HL-60 (cell line): ENCODE data around the gene TBCK.

Experiments used
- POLR2AphosphoS5 ChIP-seq: IDR thresholded peaks from 2 replicates; pipeline ENCODE4 v1.6.1; 2012; ENCODE audit warnings: low read depth
- SPI1 ChIP-seq: IDR thresholded peaks from 2 replicates; pipeline ENCODE4 v1.6.1; 2012; ENCODE audit warnings: low read depth, mild to moderate bottlenecking, borderline replicate concordance
- TF ChIP-seq, protein P1 (sequence below): IDR thresholded peaks from 2 replicates; pipeline ENCODE4 v1.6.1; 2012; ENCODE audit warnings: low read depth; ENCODE audit not compliant: insufficient replicate concordance
- TF ChIP-seq, protein P2 (sequence below): IDR thresholded peaks from one replicate; pipeline ENCODE4 v1.5.1; 2011; ENCODE audit warnings: low read length, control low read depth, inconsistent platforms; ENCODE audit not compliant: insufficient read depth

GRCh38 chr4:106364282-106364681, 48.3 kb upstream of the TBCK start:
- TF ChIP-seq, protein P1, sequence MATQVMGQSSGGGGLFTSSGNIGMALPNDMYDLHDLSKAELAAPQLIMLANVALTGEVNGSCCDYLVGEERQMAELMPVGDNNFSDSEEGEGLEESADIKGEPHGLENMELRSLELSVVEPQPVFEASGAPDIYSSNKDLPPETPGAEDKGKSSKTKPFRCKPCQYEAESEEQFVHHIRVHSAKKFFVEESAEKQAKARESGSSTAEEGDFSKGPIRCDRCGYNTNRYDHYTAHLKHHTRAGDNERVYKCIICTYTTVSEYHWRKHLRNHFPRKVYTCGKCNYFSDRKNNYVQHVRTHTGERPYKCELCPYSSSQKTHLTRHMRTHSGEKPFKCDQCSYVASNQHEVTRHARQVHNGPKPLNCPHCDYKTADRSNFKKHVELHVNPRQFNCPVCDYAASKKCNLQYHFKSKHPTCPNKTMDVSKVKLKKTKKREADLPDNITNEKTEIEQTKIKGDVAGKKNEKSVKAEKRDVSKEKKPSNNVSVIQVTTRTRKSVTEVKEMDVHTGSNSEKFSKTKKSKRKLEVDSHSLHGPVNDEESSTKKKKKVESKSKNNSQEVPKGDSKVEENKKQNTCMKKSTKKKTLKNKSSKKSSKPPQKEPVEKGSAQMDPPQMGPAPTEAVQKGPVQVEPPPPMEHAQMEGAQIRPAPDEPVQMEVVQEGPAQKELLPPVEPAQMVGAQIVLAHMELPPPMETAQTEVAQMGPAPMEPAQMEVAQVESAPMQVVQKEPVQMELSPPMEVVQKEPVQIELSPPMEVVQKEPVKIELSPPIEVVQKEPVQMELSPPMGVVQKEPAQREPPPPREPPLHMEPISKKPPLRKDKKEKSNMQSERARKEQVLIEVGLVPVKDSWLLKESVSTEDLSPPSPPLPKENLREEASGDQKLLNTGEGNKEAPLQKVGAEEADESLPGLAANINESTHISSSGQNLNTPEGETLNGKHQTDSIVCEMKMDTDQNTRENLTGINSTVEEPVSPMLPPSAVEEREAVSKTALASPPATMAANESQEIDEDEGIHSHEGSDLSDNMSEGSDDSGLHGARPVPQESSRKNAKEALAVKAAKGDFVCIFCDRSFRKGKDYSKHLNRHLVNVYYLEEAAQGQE = no peak
- TF ChIP-seq, protein P2, sequence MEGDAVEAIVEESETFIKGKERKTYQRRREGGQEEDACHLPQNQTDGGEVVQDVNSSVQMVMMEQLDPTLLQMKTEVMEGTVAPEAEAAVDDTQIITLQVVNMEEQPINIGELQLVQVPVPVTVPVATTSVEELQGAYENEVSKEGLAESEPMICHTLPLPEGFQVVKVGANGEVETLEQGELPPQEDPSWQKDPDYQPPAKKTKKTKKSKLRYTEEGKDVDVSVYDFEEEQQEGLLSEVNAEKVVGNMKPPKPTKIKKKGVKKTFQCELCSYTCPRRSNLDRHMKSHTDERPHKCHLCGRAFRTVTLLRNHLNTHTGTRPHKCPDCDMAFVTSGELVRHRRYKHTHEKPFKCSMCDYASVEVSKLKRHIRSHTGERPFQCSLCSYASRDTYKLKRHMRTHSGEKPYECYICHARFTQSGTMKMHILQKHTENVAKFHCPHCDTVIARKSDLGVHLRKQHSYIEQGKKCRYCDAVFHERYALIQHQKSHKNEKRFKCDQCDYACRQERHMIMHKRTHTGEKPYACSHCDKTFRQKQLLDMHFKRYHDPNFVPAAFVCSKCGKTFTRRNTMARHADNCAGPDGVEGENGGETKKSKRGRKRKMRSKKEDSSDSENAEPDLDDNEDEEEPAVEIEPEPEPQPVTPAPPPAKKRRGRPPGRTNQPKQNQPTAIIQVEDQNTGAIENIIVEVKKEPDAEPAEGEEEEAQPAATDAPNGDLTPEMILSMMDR = no peak
- no peak for TF ChIP-seq POLR2AphosphoS5
- TF ChIP-seq SPI1 = no peak
